ENCODE data around the gene PEAR1.

GRCh38 chr1:156914440-156914856, 20.9 kb downstream of the PEAR1 start:
- TF ChIP-seq CTCF (IDR thresholded peaks at IDR 0.05), result no peak
- no peak for TF ChIP-seq POLR2A (IDR thresholded peaks at IDR 0.05)

Data from Peyer's patch (tissue), 4 donors.